A673 (cell line): ENCODE measurements around the gene MYH10. TPM values are rescaled to one million over a fixed set of nuclear protein-coding genes. Genes with fewer than 3 reads are reported as not detected.

ENCODE experiments used
- BruUV-seq: library from RNA; stranded (reverse); fragments of 400-500 nt; replicated peaks from 2 replicates; lab custom pipeline; 2021; lab: Mats Ljungman, UMichigan
- CTCF ChIA-PET: fragments of 300-600 bp; sonication (Branson Sonifier 250); formaldehyde crosslinking; loops from one replicate; lab custom pipeline; 2022; ENCODE audit warnings: antibody characterized with exemption; lab: Charles Lee
- POLR2A ChIA-PET: fragments of 300-600 bp; sonication (Branson Sonifier 250); formaldehyde crosslinking; loops from one replicate; lab custom pipeline; 2022; ENCODE audit warnings: antibody characterized with exemption; ENCODE audit not compliant: low non-redundant PET; lab: Charles Lee
- DNase-seq: peaks from one replicate; pipeline ENCODE4 v3.0.0-alpha.2; 2015; ENCODE audit warnings: low spot score
- H3K27ac ChIP-seq: fragments of 200-600 bp; sonication (generic); 2 replicates; pipeline ENCODE4 v1.5.1; 2016; ENCODE audit warnings: mixed run types, low read depth, mild to moderate bottlenecking, mixed read lengths, antibody characterized with exemption, low read length; ENCODE audit not compliant: poor library complexity, severe bottlenecking
- H3K27me3 ChIP-seq: fragments of 200-600 bp; sonication (generic); replicated peaks from 2 replicates; pipeline ENCODE4 v1.6.1; 2017; ENCODE audit warnings: mixed run types, low read depth, mild to moderate bottlenecking, mixed read lengths, antibody characterized with exemption, low read length; ENCODE audit not compliant: insufficient read depth, poor library complexity
- H3K36me3 ChIP-seq: fragments of 200-600 bp; sonication (generic); 2 replicates; pipeline ENCODE4 v1.6.1; 2016; ENCODE audit warnings: mixed run types, mild to moderate bottlenecking, mixed read lengths, antibody characterized with exemption, low read length; ENCODE audit not compliant: insufficient read depth, poor library complexity, severe bottlenecking
- H3K4me1 ChIP-seq: fragments of 200-600 bp; sonication (generic); 2 replicates; pipeline ENCODE4 v1.6.1; 2017; ENCODE audit warnings: mixed run types, mild to moderate bottlenecking, mixed read lengths, antibody characterized with exemption, low read length; ENCODE audit not compliant: insufficient read depth, poor library complexity, severe bottlenecking
- H3K4me3 ChIP-seq: fragments of 200-600 bp; sonication (generic); 2 replicates; pipeline ENCODE4 v1.5.1; 2016; ENCODE audit warnings: low read depth, mixed run types, mild to moderate bottlenecking, mixed read lengths, low read length; ENCODE audit not compliant: poor library complexity, severe bottlenecking
- H3K9me3 ChIP-seq: fragments of 200-600 bp; sonication (generic); 2 replicates; pipeline ENCODE4 v1.6.1; 2016; ENCODE audit warnings: mixed run types, low read depth, mild to moderate bottlenecking, mixed read lengths, antibody characterized with exemption, low read length; ENCODE audit not compliant: poor library complexity, severe bottlenecking
- EZH2 ChIP-seq: fragments of 200-600 bp; sonication (generic); IDR thresholded peaks from 2 replicates; pipeline ENCODE4 v1.6.1; 2017; ENCODE audit warnings: borderline replicate concordance, low read depth, mild to moderate bottlenecking, mixed read lengths, antibody characterized with exemption, low read length; ENCODE audit not compliant: poor library complexity, severe bottlenecking
- intact Hi-C: fragments of 100-400 bp; cut with micrococcal nuclease; formaldehyde crosslinking; loops from one replicate; pipeline ENCODE4 v1.10.0; 2022; ENCODE audit not compliant: unreplicated experiment
- total RNA-seq: library from RNA; stranded (reverse); gene quantifications from 2 replicates; pipeline ENCODE4 v1.2.3, GENCODE V29; 2021
- TF ChIP-seq, protein P1 (sequence below): fragments of 300-800, 200-600 bp; sonication (generic); conservative IDR thresholded peaks from 2 replicates; pipeline ENCODE4 v1.5.1; 2017; ENCODE audit warnings: low read depth, mild to moderate bottlenecking, antibody characterized with exemption, low read length, moderate library complexity, mixed read lengths

Gene MYH10
- total RNA-seq, 1 experiment from 2014 or later, result 129 TPM

- no peak for DNase-seq
- intact Hi-C loops, result no loop called here
- no TSS peak for BruUV-seq
These were observed 39.9 kb upstream of the MYH10 start for GRCh38 chr17:8670421-8670820.

DNA sequence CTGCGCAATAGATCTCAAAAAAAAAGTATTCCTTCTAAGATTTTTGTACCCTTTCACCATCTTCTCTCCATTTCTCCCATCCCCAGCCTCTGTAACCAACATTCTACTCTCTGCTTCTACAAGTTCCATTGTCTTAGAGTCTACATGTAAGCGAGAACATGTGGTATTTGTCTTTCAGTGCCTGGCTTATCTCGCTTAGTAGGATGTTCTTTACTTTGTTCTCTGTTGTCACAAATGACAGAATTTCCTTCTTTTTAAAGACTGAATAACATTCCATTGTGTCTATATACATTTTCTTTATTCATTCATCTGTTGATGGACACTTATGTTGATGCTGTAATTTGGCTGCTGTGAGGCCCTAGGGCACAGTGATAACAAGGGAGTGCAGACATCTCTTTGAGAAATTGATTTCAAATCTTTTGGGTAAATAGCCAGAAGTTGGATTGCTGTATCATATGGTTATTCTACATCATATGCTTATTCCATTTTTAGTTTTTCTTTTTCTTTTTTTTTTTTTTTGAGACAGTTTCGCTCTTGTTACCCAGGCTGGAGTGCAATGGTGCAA is 37.7 kb upstream of the MYH10 start:
- peaks cover 6% of the 10 kb centered on the region for H3K4me1 ChIP-seq
- intact Hi-C loops, result no loop called here
- DNase-seq, result no peak
- no peak overlapping the region for H3K4me3 ChIP-seq
- H3K27ac ChIP-seq, result no peak overlapping the region
- no peaks in the 10 kb centered on the region for H3K36me3 ChIP-seq
- POLR2A ChIA-PET, result no interaction called here
- no peaks in the 10 kb centered on the region for H3K9me3 ChIP-seq
- no TSS peak for BruUV-seq
- TF ChIP-seq EZH2, result no peak
- TF ChIP-seq, protein P1, sequence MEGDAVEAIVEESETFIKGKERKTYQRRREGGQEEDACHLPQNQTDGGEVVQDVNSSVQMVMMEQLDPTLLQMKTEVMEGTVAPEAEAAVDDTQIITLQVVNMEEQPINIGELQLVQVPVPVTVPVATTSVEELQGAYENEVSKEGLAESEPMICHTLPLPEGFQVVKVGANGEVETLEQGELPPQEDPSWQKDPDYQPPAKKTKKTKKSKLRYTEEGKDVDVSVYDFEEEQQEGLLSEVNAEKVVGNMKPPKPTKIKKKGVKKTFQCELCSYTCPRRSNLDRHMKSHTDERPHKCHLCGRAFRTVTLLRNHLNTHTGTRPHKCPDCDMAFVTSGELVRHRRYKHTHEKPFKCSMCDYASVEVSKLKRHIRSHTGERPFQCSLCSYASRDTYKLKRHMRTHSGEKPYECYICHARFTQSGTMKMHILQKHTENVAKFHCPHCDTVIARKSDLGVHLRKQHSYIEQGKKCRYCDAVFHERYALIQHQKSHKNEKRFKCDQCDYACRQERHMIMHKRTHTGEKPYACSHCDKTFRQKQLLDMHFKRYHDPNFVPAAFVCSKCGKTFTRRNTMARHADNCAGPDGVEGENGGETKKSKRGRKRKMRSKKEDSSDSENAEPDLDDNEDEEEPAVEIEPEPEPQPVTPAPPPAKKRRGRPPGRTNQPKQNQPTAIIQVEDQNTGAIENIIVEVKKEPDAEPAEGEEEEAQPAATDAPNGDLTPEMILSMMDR, result no peak
- CTCF ChIA-PET, result no interaction called here
- no peaks in the 10 kb centered on the region for H3K27me3 ChIP-seq

More at GRCh38 chr17:8670421-8670820, 39.9 kb upstream of the MYH10 start:
- CTCF ChIA-PET, result no interaction called here
- POLR2A ChIA-PET, result no interaction called here
- TF ChIP-seq, protein P1, result no peak
- TF ChIP-seq EZH2, result no peak
- Histone ChIP-seq H3K27me3 (no peaks in the 10 kb centered on the region), H3K27ac (no peak overlapping the region), H3K9me3 (no peaks in the 10 kb centered on the region), H3K4me3 (no peak overlapping the region), H3K36me3 (no peaks in the 10 kb centered on the region), H3K4me1 (peaks cover 27% of the 10 kb centered on the region)

DNA sequence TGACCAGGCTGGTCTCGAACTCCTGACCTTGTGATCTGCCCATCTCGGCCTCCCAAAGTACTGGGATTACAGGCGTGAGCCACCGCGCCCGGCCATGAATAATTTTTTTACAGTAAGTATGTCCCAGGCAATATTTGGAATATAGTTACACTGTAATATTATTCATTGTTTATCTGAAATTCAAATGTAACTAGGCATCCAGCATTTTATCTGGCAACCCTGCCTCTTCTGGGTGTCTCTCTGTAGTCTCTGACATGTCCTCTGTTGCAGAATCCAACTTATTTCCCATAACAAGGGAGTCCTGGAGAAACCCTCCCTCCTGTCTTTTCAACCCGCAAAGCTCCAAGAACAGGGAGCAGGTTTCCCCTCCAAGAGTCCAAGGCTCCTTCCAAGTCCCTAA is 36.9 kb upstream of the MYH10 start:
- H3K27ac ChIP-seq, result no peak overlapping the region
- intact Hi-C loops, result no loop called here
- DNase-seq, result no peak
- no TSS peak for BruUV-seq
- H3K9me3 ChIP-seq, result no peaks in the 10 kb centered on the region
- ChIA-PET CTCF (no interaction called here), POLR2A (no interaction called here)
- H3K4me3 ChIP-seq, result no peak overlapping the region
- TF ChIP-seq EZH2, result no peak
- TF ChIP-seq, protein P1, result no peak
- H3K27me3 ChIP-seq, result no peaks in the 10 kb centered on the region
- H3K4me1 ChIP-seq, result no peaks in the 10 kb centered on the region
- no peaks in the 10 kb centered on the region for H3K36me3 ChIP-seq
